SU-DHL-6 (cell line): Measurements from ENCODE around the gene THSD7A.

Experiments
- EZH2phosphoT487 ChIP-seq: fragments of 200-600 bp; sonication (generic), shearing (Covaris generic); conservative IDR thresholded peaks from 2 replicates; pipeline ENCODE4 v1.6.1; 2018; ENCODE audit warnings: mild to moderate bottlenecking, antibody characterized with exemption, low read length, moderate library complexity, mixed read lengths
- TF ChIP-seq, protein P1 (sequence below): fragments of 200-600 bp; sonication (generic); IDR thresholded peaks from one replicate; pipeline ENCODE4 v1.5.1; 2017; ENCODE audit warnings: antibody characterized with exemption, mild to moderate bottlenecking, low read length, moderate library complexity; ENCODE audit not compliant: insufficient read depth, poor library complexity, severe bottlenecking

DNA sequence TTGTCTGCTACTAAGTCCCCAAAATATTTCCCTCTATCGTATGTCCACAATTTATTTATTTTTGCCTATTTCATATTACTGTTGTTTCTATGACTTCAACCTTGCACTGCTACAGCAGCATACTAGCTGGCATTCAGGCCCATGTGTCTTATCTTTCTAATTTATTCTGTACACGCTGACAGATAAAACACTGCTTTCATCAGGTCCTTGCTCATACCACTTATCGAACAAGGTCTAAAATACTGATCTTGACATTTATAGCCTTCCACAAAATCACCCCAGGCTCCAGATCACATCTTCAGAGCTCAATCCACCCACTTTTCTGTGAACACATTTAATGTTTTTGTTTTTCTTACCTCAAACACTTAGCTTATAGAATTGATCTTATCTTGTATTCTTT lies 374.6 kb downstream of the THSD7A start:
- TF ChIP-seq, protein P1, sequence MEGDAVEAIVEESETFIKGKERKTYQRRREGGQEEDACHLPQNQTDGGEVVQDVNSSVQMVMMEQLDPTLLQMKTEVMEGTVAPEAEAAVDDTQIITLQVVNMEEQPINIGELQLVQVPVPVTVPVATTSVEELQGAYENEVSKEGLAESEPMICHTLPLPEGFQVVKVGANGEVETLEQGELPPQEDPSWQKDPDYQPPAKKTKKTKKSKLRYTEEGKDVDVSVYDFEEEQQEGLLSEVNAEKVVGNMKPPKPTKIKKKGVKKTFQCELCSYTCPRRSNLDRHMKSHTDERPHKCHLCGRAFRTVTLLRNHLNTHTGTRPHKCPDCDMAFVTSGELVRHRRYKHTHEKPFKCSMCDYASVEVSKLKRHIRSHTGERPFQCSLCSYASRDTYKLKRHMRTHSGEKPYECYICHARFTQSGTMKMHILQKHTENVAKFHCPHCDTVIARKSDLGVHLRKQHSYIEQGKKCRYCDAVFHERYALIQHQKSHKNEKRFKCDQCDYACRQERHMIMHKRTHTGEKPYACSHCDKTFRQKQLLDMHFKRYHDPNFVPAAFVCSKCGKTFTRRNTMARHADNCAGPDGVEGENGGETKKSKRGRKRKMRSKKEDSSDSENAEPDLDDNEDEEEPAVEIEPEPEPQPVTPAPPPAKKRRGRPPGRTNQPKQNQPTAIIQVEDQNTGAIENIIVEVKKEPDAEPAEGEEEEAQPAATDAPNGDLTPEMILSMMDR = no peak
- no peak for TF ChIP-seq EZH2phosphoT487
